ENCODE data around the gene STKLD1. TPM values are rescaled to one million over a fixed set of nuclear protein-coding genes. Genes with fewer than 3 reads are reported as not detected.

The STKLD1 gene
- total RNA-seq, 4 donors from 2014 or later, result 0.68 to 1.5 TPM; not detected in 2

- Histone ChIP-seq H3K4me3 (no peak overlapping the region), H3K27ac (no peak overlapping the region), H3K36me3 (peaks cover 0 to 26% (median 12%) of the 10 kb centered on the region in 4 donors), H3K27me3 (no peaks in the 10 kb centered on the region), H3K9me3 (no peaks in the 10 kb centered on the region), H3K4me1 (peaks cover 12 to 22% (median 18%) of the 10 kb centered on the region in 4 donors)
- no peak for TF ChIP-seq EP300 (IDR thresholded peaks at IDR 0.05; ENCODE audit: low read depth)
- TF ChIP-seq POLR2A (IDR thresholded peaks at IDR 0.05), result no peak
- peak in 1 of 5 experiments; percentile 6 for TF ChIP-seq CTCF (IDR thresholded peaks at IDR 0.05)
- TF ChIP-seq POLR2AphosphoS5 (IDR thresholded peaks at IDR 0.05), result no peak
- intact Hi-C loops (cut with DNase I; ENCODE audit: low total_unique reads), result no loop called here
- 67% methylated on average over 20 of the region's 20 CpGs; no CpG with 5 or more reads in 1 of the 2 donors for WGBS, 2 donors (ENCODE audit: low coverage in 1 of 2)
- in situ Hi-C loops (cut with MboI; ENCODE audit: low pct_ligation_motif_present in 1 of 4, low pct_unique_long_range_greater_than_20kb in 1 of 4, low sequenced_read_pairs in 3 of 4), result no loop called here
- DNase-seq, result no peak
Measured at GRCh38 chr9:133359399-133360175, 16.6 kb upstream of the STKLD1 start.

GRCh38 chr9:133360400-133361393 is 15.5 kb upstream of the STKLD1 start:
- H3K27me3 ChIP-seq, result no peaks in the 10 kb centered on the region
- intact Hi-C loops (cut with DNase I; ENCODE audit: low total_unique reads), result no loop called here
- in situ Hi-C loops (cut with MboI; ENCODE audit: low pct_ligation_motif_present in 1 of 4, low pct_unique_long_range_greater_than_20kb in 1 of 4, low sequenced_read_pairs in 3 of 4), result no loop called here
- no peak for DNase-seq
- no peak for TF ChIP-seq POLR2AphosphoS5 (IDR thresholded peaks at IDR 0.05)
- no peak for TF ChIP-seq POLR2A (IDR thresholded peaks at IDR 0.05)
- TF ChIP-seq EP300 (IDR thresholded peaks at IDR 0.05; ENCODE audit: low read depth), result no peak
- H3K4me1 ChIP-seq, result peaks cover 7 to 12% (median 11%) of the 10 kb centered on the region in 4 donors
- H3K9me3 ChIP-seq, result no peaks in the 10 kb centered on the region
- H3K36me3 ChIP-seq, result peaks cover 0 to 37% (median 17%) of the 10 kb centered on the region in 4 donors
- no peak overlapping the region for H3K4me3 ChIP-seq
- H3K27ac ChIP-seq, result no peak overlapping the region
- 77 to 82% methylated on average over 14 to 21 of the region's 21 CpGs for WGBS, 2 donors (ENCODE audit: low coverage in 1 of 2)

- peaks cover 7 to 10% (median 9%) of the 10 kb centered on the region in 4 donors for H3K4me1 ChIP-seq
Measured at GRCh38 chr9:133361507-133362092, 14.6 kb upstream of the STKLD1 start.

More at GRCh38 chr9:133361507-133362092, 14.6 kb upstream of the STKLD1 start:
- TF ChIP-seq POLR2A (IDR thresholded peaks at IDR 0.05) (no peak), CTCF (IDR thresholded peaks at IDR 0.05) (no peak), POLR2AphosphoS5 (IDR thresholded peaks at IDR 0.05) (no peak)
- Histone ChIP-seq H3K36me3 (peaks cover 0 to 46% (median 22%) of the 10 kb centered on the region in 4 donors), H3K27me3 (no peaks in the 10 kb centered on the region), H3K9me3 (no peaks in the 10 kb centered on the region), H3K4me3 (no peak overlapping the region), H3K27ac (no peak overlapping the region)
- intact Hi-C loops (cut with DNase I; ENCODE audit: low total_unique reads) (no loop called here), in situ Hi-C loops (cut with MboI; ENCODE audit: low pct_ligation_motif_present in 1 of 4, low pct_unique_long_range_greater_than_20kb in 1 of 4, low sequenced_read_pairs in 3 of 4) (no loop called here)
- WGBS, 2 donors (ENCODE audit: low coverage in 1 of 2), result 84 to 96% methylated on average over 4 to 13 of the region's 13 CpGs
- DNase-seq, result no peak
